ENCODE results near the gene DAAM1. TPM values are rescaled to one million over a fixed set of nuclear protein-coding genes. Genes with fewer than 3 reads are reported as not detected.

Gene DAAM1
- total and polyA plus RNA-seq, 8 donors, result 6.2 to 26.7 (median 16.0) TPM

GRCh38 chr14:59268011-59268410 lies 79.5 kb downstream of the DAAM1 start:
- intact Hi-C loops (cut with DNase I), result no loop called here
- no peak for TF ChIP-seq CTCF (IDR thresholded peaks at IDR 0.05)
- Histone ChIP-seq H3K4me3 (no peak overlapping the region), H3K27me3 (no peaks in the 10 kb centered on the region), H3K36me3 (no peaks in the 10 kb centered on the region), H3K9me3 (no peaks in the 10 kb centered on the region), H3K27ac (no peak overlapping the region), H3K4me1 (no peaks in the 10 kb centered on the region)
- 94 to 97% methylated on average over 10 of the region's 10 CpGs for WGBS, 2 donors
- FAIRE-seq, result no peak
- DNase-seq, result no peak
- ATAC-seq, result no peak

- Histone ChIP-seq H3K36me3 (no peaks in the 10 kb centered on the region), H3K27me3 (no peaks in the 10 kb centered on the region), H3K27ac (no peak overlapping the region), H3K4me1 (no peaks in the 10 kb centered on the region), H3K9me3 (no peaks in the 10 kb centered on the region), H3K4me3 (no peak overlapping the region)
- no peak for FAIRE-seq
- no peak for TF ChIP-seq CTCF (IDR thresholded peaks at IDR 0.05)
- intact Hi-C loops (cut with DNase I), result no loop called here
- 95 to 97% methylated on average over 5 of the region's 5 CpGs for WGBS, 2 donors
- no peak for ATAC-seq
- no peak for DNase-seq
Observed at GRCh38 chr14:59268858-59269257, 80.4 kb downstream of the DAAM1 start.

- H3K27me3 ChIP-seq, result no peaks in the 10 kb centered on the region
- H3K27ac ChIP-seq, result no peak overlapping the region
- no peaks in the 10 kb centered on the region for H3K36me3 ChIP-seq
- no peak for ATAC-seq
- no peak for TF ChIP-seq CTCF (IDR thresholded peaks at IDR 0.05)
- WGBS, 2 donors, result 93 to 94% methylated on average over 3 of the region's 3 CpGs
- no peaks in the 10 kb centered on the region for H3K9me3 ChIP-seq
- intact Hi-C loops (cut with DNase I), result no loop called here
- H3K4me1 ChIP-seq, result no peaks in the 10 kb centered on the region
- H3K4me3 ChIP-seq, result no peak overlapping the region
- FAIRE-seq, result no peak
- no peak for DNase-seq
Observed at GRCh38 chr14:59269466-59269865, 81.0 kb downstream of the DAAM1 start.

GRCh38 chr14:59271256-59271655 lies 82.8 kb downstream of the DAAM1 start:
- Histone ChIP-seq H3K36me3 (no peaks in the 10 kb centered on the region), H3K4me1 (peaks cover 0 to 14% (median 11%) of the 10 kb centered on the region in 3 donors), H3K27ac (no peak overlapping the region), H3K9me3 (no peaks in the 10 kb centered on the region), H3K4me3 (no peak overlapping the region), H3K27me3 (no peaks in the 10 kb centered on the region)
- ATAC-seq (no peak), FAIRE-seq (no peak), DNase-seq (no peak)
- 89 to 96% methylated on average over 2 of the region's 2 CpGs for WGBS, 2 donors
- TF ChIP-seq CTCF (IDR thresholded peaks at IDR 0.05), result no peak
- intact Hi-C loops (cut with DNase I), result no loop called here

GRCh38 chr14:59271734-59272133 lies 83.3 kb downstream of the DAAM1 start:
- 60 to 67% methylated on average over 4 of the region's 4 CpGs for WGBS, 2 donors
- Histone ChIP-seq H3K4me1 (peaks cover 0 to 14% (median 11%) of the 10 kb centered on the region in 3 donors), H3K27me3 (no peaks in the 10 kb centered on the region), H3K27ac (no peak overlapping the region), H3K36me3 (no peaks in the 10 kb centered on the region), H3K4me3 (no peak overlapping the region), H3K9me3 (no peaks in the 10 kb centered on the region)
- FAIRE-seq (no peak), ATAC-seq (no peak), DNase-seq (no peak)
- intact Hi-C loops (cut with DNase I), result no loop called here
- no peak for TF ChIP-seq CTCF (IDR thresholded peaks at IDR 0.05)
